ENCODE measurements around the gene BCL7B.
"Not testable (repeated sequence)": the region's sequence is repeated elsewhere in the genome, so short reads cannot be mapped to it uniquely, and the experiment has no call there.

GRCh38 chr7:73581006-73581405, 23.5 kb upstream of the BCL7B start:
- TF ChIP-seq CTCF, EP300 (IDR thresholded peaks at IDR 0.05): not testable (repeated sequence)

Data from sigmoid colon (tissue), 4 donors.